Measurements from ENCODE around the gene MRPS30. TPM values are rescaled to one million over a fixed set of nuclear protein-coding genes. Genes with fewer than 3 reads are reported as not detected.
"Not testable (repeated sequence)": the region's sequence is repeated elsewhere in the genome, so short reads cannot be mapped to it uniquely, and the experiment has no call there.

The MRPS30 gene
- total RNA-seq: 42.9 and 43.7 TPM in 2 replicates

- intact Hi-C loops (cut with micrococcal nuclease): loop anchor here (1.0 to 10.0 kb wide), 11 partner anchors 67 to 1900 kb away; partner anchors contain the start of genes C5orf34, NIM1K, NNT and PAIP1
Measured at GRCh38 chr5:44808435-44809214, at the start of gene MRPS30. MRPS30 (plus strand) TSS chr5:44808947; CDS start chr5:44808963, 16 bp downstream.

GRCh38 chr5:44769200-44769876 is 39.4 kb upstream of the MRPS30 start:
- intact Hi-C loops (cut with micrococcal nuclease): no loop called here

- intact Hi-C loops (cut with micrococcal nuclease): loop anchor here (10.0 kb wide), 1 partner anchor 435 kb away; no protein-coding TSS in a partner anchor
Measured at GRCh38 chr5:44769877-44770209, 38.9 kb upstream of the MRPS30 start.

GRCh38 chr5:44770780-44771717 is 37.7 kb upstream of the MRPS30 start:
- intact Hi-C loops (cut with micrococcal nuclease): loop anchor here (10.0 kb wide), 1 partner anchor 436 kb away; no protein-coding TSS in a partner anchor

GRCh38 chr5:44772397-44772796 is 36.4 kb upstream of the MRPS30 start:
- intact Hi-C loops (cut with micrococcal nuclease): loop anchor here (10.0 kb wide), 1 partner anchor 438 kb away; no protein-coding TSS in a partner anchor

GRCh38 chr5:44774279-44774880 is 34.4 kb upstream of the MRPS30 start:
- intact Hi-C loops (cut with micrococcal nuclease): loop anchor here (1.0 to 10.0 kb wide), 5 partner anchors 238 to 1150 kb away; no protein-coding TSS in a partner anchor

- intact Hi-C loops (cut with micrococcal nuclease): loop anchor here (10.0 kb wide), 1 partner anchor 444 kb away; no protein-coding TSS in a partner anchor
Measured at GRCh38 chr5:44779167-44779566, 29.6 kb upstream of the MRPS30 start.

GRCh38 chr5:44783634-44784315 is 25.0 kb upstream of the MRPS30 start:
- intact Hi-C loops (cut with micrococcal nuclease): no loop called here

- intact Hi-C loops (cut with micrococcal nuclease): no loop called here
Measured at GRCh38 chr5:44787731-44788130, 21.0 kb upstream of the MRPS30 start.

- intact Hi-C loops (cut with micrococcal nuclease): not testable (repeated sequence)
Measured at GRCh38 chr5:44789372-44789995, 19.3 kb upstream of the MRPS30 start.

GRCh38 chr5:44792031-44792673 is 16.6 kb upstream of the MRPS30 start:
- intact Hi-C loops (cut with micrococcal nuclease): not testable (repeated sequence)

GRCh38 chr5:44794371-44794770 is 14.4 kb upstream of the MRPS30 start:
- intact Hi-C loops (cut with micrococcal nuclease): no loop called here

GRCh38 chr5:44795496-44795895 is 13.3 kb upstream of the MRPS30 start:
- intact Hi-C loops (cut with micrococcal nuclease): no loop called here

- intact Hi-C loops (cut with micrococcal nuclease): no loop called here
Measured at GRCh38 chr5:44797841-44798240, 10.9 kb upstream of the MRPS30 start.

GRCh38 chr5:44801992-44802391 is 6.8 kb upstream of the MRPS30 start:
- intact Hi-C loops (cut with micrococcal nuclease): loop anchor here (10.0 kb wide), 3 partner anchors 1317 to 1607 kb away; partner anchors contain the start of genes NIM1K and TMEM267

GRCh38 chr5:44806608-44807007 is 2.1 kb upstream of the MRPS30 start:
- intact Hi-C loops (cut with micrococcal nuclease): loop anchor here (5.0 to 10.0 kb wide), 6 partner anchors 126 to 1612 kb away; partner anchors contain the start of genes NIM1K, PAIP1 and TMEM267

GRCh38 chr5:44807269-44807668 is 1.5 kb upstream of the MRPS30 start:
- intact Hi-C loops (cut with micrococcal nuclease): loop anchor here (5.0 to 10.0 kb wide), 6 partner anchors 125 to 1612 kb away; partner anchors contain the start of genes NIM1K, PAIP1 and TMEM267

- intact Hi-C loops (cut with micrococcal nuclease): loop anchor here (2.0 to 10.0 kb wide), 8 partner anchors 123 to 1743 kb away; partner anchors contain the start of genes C5orf34, NIM1K, PAIP1 and TMEM267
Measured at GRCh38 chr5:44809215-44809955, 638 bp downstream of the MRPS30 start.

All from T-helper 1 cell treated with Interleukin-12 subunit alpha and Interleukin-12 subunit beta and Interleukin-4 antibody, amounts not matched to agents 30 ng/mL and 1 ng/mL, for 36 hours (primary cell).